GM13976 (cell line): ENCODE measurements around the gene ME2.
"Not testable (repeated sequence)": the region's sequence is repeated elsewhere in the genome, so short reads cannot be mapped to it uniquely, and the experiment has no call there.

Experiments used
- DNase-seq: peaks from one replicate; pipeline ENCODE4 v3.0.0; 2012; ENCODE audit warnings: low spot score
- CTCF ChIP-seq: IDR thresholded peaks from 2 replicates; pipeline ENCODE4 v1.5.1; 2012; ENCODE audit warnings: borderline replicate concordance, mild to moderate bottlenecking; ENCODE audit not compliant: insufficient read depth; ENCODE audit errors: extremely low read depth, missing control alignments, control extremely low read depth
- in situ Hi-C: fragments of 300-500 bp; cut with MboI; formaldehyde crosslinking; loops from one replicate; pipeline ENCODE4 v1.12.0; 2022; ENCODE audit warnings: low sequenced_read_pairs, mixed read lengths, inconsistent platforms; ENCODE audit not compliant: unreplicated experiment

Gene ME2

DNA sequence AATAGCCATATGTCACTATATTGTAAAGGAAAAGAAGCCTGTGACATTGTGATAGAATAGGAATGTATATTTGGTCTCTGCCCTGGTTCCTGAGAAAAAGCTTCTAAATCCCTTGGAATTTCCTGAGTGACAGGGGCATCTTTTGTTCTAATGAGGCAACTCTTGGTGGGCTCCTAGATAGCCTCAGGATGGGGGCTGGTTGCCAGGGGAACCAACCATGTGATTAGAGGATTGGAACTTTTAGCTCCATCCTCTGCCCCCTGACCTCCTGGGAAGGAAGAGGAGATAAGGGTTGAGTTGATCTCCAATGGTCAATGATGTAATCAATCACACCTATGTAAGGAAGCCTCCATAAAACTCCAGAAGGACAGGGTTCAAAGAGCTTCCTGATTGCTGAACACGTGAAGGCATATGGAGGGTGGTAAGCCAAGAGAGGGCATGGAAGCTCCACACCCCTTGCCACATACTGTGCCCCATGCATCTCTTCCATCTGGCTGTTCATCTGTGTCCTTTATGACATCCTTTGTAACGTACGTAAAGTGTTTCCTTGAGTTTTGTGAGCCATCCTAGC is 2.9 kb upstream of the ME2 start:
- in situ Hi-C loops, result no loop called here
- DNase-seq, result no peak
- TF ChIP-seq CTCF, result no peak

DNA sequence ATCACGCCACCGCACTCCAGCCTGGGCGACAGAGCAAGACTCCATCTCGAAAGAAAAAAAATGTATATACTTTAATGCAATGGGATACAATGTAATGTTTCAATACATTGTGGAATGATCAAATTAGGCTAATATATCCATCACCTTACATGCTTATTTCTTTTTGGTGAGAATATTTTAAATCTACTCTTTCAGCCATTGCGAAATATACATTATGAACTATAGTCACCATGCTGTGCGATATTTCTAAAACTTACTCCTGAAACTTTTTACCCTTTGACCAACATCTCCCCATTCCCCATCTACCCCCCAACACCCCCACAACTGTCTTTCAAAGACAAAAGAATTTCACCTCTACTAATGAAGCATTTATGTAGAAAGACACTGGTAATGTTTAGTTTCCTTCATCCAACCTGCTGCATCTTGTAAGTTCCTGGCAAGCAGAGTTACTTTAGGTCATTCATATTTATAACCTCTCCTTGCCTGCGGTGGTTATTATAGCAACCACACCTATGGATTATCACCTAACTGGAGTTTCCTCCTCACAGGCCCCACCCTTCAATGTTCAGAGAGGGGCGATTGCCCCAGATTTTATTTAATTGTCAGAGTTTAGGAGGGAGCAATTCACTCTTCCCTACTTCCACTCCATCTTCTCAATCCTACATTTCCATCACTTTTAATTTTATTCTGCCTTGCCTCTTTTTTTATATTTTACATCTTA is 1.2 kb upstream of the ME2 start:
- TF ChIP-seq CTCF, result no peak
- in situ Hi-C loops, result no loop called here
- DNase-seq, result no peak

GRCh38 chr18:50879302-50880118 is 592 bp downstream of the ME2 start:
- no peak for TF ChIP-seq CTCF
- in situ Hi-C loops, result no loop called here
- peak; percentile 50 for DNase-seq

DNA sequence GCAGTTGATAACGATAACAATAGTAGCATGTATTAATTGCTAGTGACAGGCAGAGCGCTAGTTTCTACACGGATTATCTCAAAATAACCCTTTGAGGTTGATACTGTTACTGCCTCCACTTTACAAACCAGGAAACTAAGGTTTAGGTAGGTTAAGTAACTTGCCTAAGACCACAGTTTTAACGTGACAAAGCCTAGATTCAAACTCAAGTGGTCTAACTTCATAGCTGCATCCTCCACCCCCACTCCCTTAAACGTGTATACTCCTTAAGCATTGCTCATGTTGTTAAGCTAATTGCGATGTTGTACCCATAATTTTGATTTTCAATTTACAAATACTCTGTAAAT is 1.2 kb downstream of the ME2 start:
- in situ Hi-C loops, result no loop called here
- DNase-seq, result peak; percentile 23
- no peak for TF ChIP-seq CTCF

- DNase-seq, in situ Hi-C loops: not testable (repeated sequence)
These were observed 2.0 kb downstream of the ME2 start for GRCh38 chr18:50880944-50881343.

DNA sequence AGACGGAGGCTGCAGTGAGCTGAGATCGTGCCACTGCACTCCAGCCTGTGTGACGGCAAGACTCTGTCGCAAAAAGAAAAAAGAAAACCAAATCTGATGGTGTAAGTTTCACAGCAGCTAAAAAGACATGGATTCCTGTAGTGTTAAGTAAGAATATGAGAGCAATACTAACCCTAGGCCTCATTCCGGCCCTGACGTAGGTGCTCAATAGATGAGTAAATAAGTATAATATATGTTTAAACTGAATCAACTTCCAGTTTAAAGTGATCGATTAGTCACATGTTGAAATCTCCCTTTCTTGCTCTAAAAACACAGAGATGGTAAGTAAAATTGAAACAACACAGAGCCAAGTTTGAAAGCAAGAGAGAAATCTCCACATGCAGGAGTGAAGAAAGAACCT is 8.0 kb downstream of the ME2 start:
- DNase-seq, result no peak
- in situ Hi-C loops, result no loop called here
- no peak for TF ChIP-seq CTCF
